ENCODE measurements around the gene KCNQ2.
A peak's percentile ranks its signal among the peaks of the same experiment; 100 is the strongest.

Gene KCNQ2

GRCh38 chr20:63456429-63457284, 15.8 kb downstream of the KCNQ2 start:
- no CpG with 5 or more reads among the region's 40 CpGs for WGBS, 2 donors (ENCODE audit: extremely low coverage in 2 of 2, insufficient read length in 2 of 2, insufficient replicate concordance in 1 of 2)
- no peak for DNase-seq (ENCODE audit: low spot score)

GRCh38 chr20:63455568-63455859, 16.9 kb downstream of the KCNQ2 start:
- H3K27ac ChIP-seq (replicated peaks; ENCODE audit: low read length) = no peak overlapping the region
- no peak overlapping the region for H4K91ac ChIP-seq (ENCODE audit: low read depth, low read length, poor library complexity)
- H4K8ac ChIP-seq (ENCODE audit: low read depth, low read length) = no peak overlapping the region
- H3K4me3 ChIP-seq (ENCODE audit: low read length in 2 of 2) = peak overlapping the region in 1 of 2 donors; percentile 10
- no peak overlapping the region for H2BK12ac ChIP-seq (ENCODE audit: low read length)
- H3K4me2 ChIP-seq (ENCODE audit: insufficient read depth, low read length, poor library complexity, severe bottlenecking) = peak overlapping the region; percentile 23
- no CpG with 5 or more reads among the region's 10 CpGs for WGBS, 2 donors (ENCODE audit: extremely low coverage in 2 of 2, insufficient read length in 2 of 2, insufficient replicate concordance in 1 of 2)
- H3K27me3 ChIP-seq (ENCODE audit: control insufficient read depth in 3 of 3, insufficient read depth in 3 of 3, low read depth in 1 of 3, low read length in 3 of 3) = no peaks in the 10 kb centered on the region
- no peak overlapping the region for H3K14ac ChIP-seq (ENCODE audit: low read length)
- H3K79me1 ChIP-seq (ENCODE audit: low read depth, low read length) = peaks cover 40% of the 10 kb centered on the region
- H3K36me3 ChIP-seq (replicated peaks in 1 of 2; ENCODE audit: control insufficient read depth in 2 of 2, insufficient read depth in 2 of 2, low read length in 2 of 2) = peaks cover 0 to 34% of the 10 kb centered on the region in 2 donors
- no peak overlapping the region for H2AFZ ChIP-seq (ENCODE audit: low read length)
- no peak for DNase-seq (ENCODE audit: low spot score)
- H2BK120ac ChIP-seq (ENCODE audit: low read depth, low read length) = no peak overlapping the region
- H3K9ac ChIP-seq (ENCODE audit: low read depth, low read length, poor library complexity) = no peak overlapping the region
- peak overlapping the region; percentile 92 for H2AK5ac ChIP-seq (ENCODE audit: low read depth, low read length)
- H2BK15ac ChIP-seq (ENCODE audit: low read length) = no peak overlapping the region
- no peak overlapping the region for H3K4ac ChIP-seq (ENCODE audit: low read length)
- no peaks in the 10 kb centered on the region for H3K9me3 ChIP-seq (replicated peaks in 1 of 2; ENCODE audit: control insufficient read depth in 2 of 2, insufficient read depth in 1 of 2, low read depth in 1 of 2, low read length in 2 of 2)
- H3K4me1 ChIP-seq (ENCODE audit: control insufficient read depth in 2 of 2, insufficient read depth in 1 of 2, low read depth in 1 of 2, low read length in 2 of 2) = peaks cover 20 to 38% of the 10 kb centered on the region in 2 donors
- H3K18ac ChIP-seq (ENCODE audit: low read length) = peak overlapping the region; percentile 80
- H2BK5ac ChIP-seq (ENCODE audit: low read length) = no peak overlapping the region
- peak overlapping the region; percentile 97 for H3K23ac ChIP-seq (ENCODE audit: low read depth, low read length, poor library complexity)

More at GRCh38 chr20:63456429-63457284, 15.8 kb downstream of the KCNQ2 start:
- H3K4me2 ChIP-seq (ENCODE audit: insufficient read depth, low read length, poor library complexity, severe bottlenecking) = no peak overlapping the region
- no peak overlapping the region for H3K9ac ChIP-seq (ENCODE audit: low read depth, low read length, poor library complexity)
- H3K27ac ChIP-seq (replicated peaks; ENCODE audit: low read length) = no peak overlapping the region
- no peak overlapping the region for H3K4me3 ChIP-seq (ENCODE audit: low read length in 2 of 2)
- H3K9me3 ChIP-seq (replicated peaks in 1 of 2; ENCODE audit: control insufficient read depth in 2 of 2, insufficient read depth in 1 of 2, low read depth in 1 of 2, low read length in 2 of 2) = no peaks in the 10 kb centered on the region
- H2AFZ ChIP-seq (ENCODE audit: low read length) = no peak overlapping the region
- H2AK5ac ChIP-seq (ENCODE audit: low read depth, low read length) = no peak overlapping the region
- peak overlapping the region; percentile 68 for H3K23ac ChIP-seq (ENCODE audit: low read depth, low read length, poor library complexity)
- H4K8ac ChIP-seq (ENCODE audit: low read depth, low read length) = no peak overlapping the region
- H3K27me3 ChIP-seq (ENCODE audit: control insufficient read depth in 3 of 3, insufficient read depth in 3 of 3, low read depth in 1 of 3, low read length in 3 of 3) = no peaks in the 10 kb centered on the region
- H3K4ac ChIP-seq (ENCODE audit: low read length) = no peak overlapping the region
- peak overlapping the region; percentile 48 for H3K18ac ChIP-seq (ENCODE audit: low read length)
- H3K36me3 ChIP-seq (replicated peaks in 1 of 2; ENCODE audit: control insufficient read depth in 2 of 2, insufficient read depth in 2 of 2, low read length in 2 of 2) = peaks cover 0 to 32% of the 10 kb centered on the region in 2 donors
- no peak overlapping the region for H2BK15ac ChIP-seq (ENCODE audit: low read length)
- H3K4me1 ChIP-seq (ENCODE audit: control insufficient read depth in 2 of 2, insufficient read depth in 1 of 2, low read depth in 1 of 2, low read length in 2 of 2) = peaks cover 20 to 36% of the 10 kb centered on the region in 2 donors
- H3K14ac ChIP-seq (ENCODE audit: low read length) = no peak overlapping the region
- no peak overlapping the region for H2BK5ac ChIP-seq (ENCODE audit: low read length)
- H4K91ac ChIP-seq (ENCODE audit: low read depth, low read length, poor library complexity) = peak overlapping the region; percentile 53
- H3K79me1 ChIP-seq (ENCODE audit: low read depth, low read length) = peaks cover 39% of the 10 kb centered on the region
- no peak overlapping the region for H2BK120ac ChIP-seq (ENCODE audit: low read depth, low read length)
- no peak overlapping the region for H2BK12ac ChIP-seq (ENCODE audit: low read length)

- H3K4me1 ChIP-seq (ENCODE audit: control insufficient read depth in 2 of 2, insufficient read depth in 1 of 2, low read depth in 1 of 2, low read length in 2 of 2) = peaks cover 22 to 41% of the 10 kb centered on the region in 2 donors
- peak overlapping the region; percentile 93 for H2BK5ac ChIP-seq (ENCODE audit: low read length)
- no peaks in the 10 kb centered on the region for H3K27me3 ChIP-seq (ENCODE audit: control insufficient read depth in 3 of 3, insufficient read depth in 3 of 3, low read depth in 1 of 3, low read length in 3 of 3)
- H3K9me3 ChIP-seq (replicated peaks in 1 of 2; ENCODE audit: control insufficient read depth in 2 of 2, insufficient read depth in 1 of 2, low read depth in 1 of 2, low read length in 2 of 2) = no peaks in the 10 kb centered on the region
- peak overlapping the region; percentile 72 for H2BK120ac ChIP-seq (ENCODE audit: low read depth, low read length)
- H3K79me1 ChIP-seq (ENCODE audit: low read depth, low read length) = peaks cover 39% of the 10 kb centered on the region
- peak overlapping the region; percentile 23 for H3K4me2 ChIP-seq (ENCODE audit: insufficient read depth, low read length, poor library complexity, severe bottlenecking)
- peak overlapping the region; percentile 84 for H2BK12ac ChIP-seq (ENCODE audit: low read length)
- H3K18ac ChIP-seq (ENCODE audit: low read length) = peak overlapping the region; percentile 95
- peak overlapping the region; percentile 89 for H3K14ac ChIP-seq (ENCODE audit: low read length)
- H4K8ac ChIP-seq (ENCODE audit: low read depth, low read length) = no peak overlapping the region
- peak overlapping the region; percentile 70 for H3K9ac ChIP-seq (ENCODE audit: low read depth, low read length, poor library complexity)
- peak overlapping the region; percentile 99 for H2AK5ac ChIP-seq (ENCODE audit: low read depth, low read length)
- H2AFZ ChIP-seq (ENCODE audit: low read length) = no peak overlapping the region
- H3K4ac ChIP-seq (ENCODE audit: low read length) = peak overlapping the region; percentile 84
- H3K27ac ChIP-seq (replicated peaks; ENCODE audit: low read length) = no peak overlapping the region
- H2BK15ac ChIP-seq (ENCODE audit: low read length) = peak overlapping the region; percentile 98
- H4K91ac ChIP-seq (ENCODE audit: low read depth, low read length, poor library complexity) = peak overlapping the region; percentile 72
- peak overlapping the region; percentile 97 for H3K23ac ChIP-seq (ENCODE audit: low read depth, low read length, poor library complexity)
- peak overlapping the region in 1 of 2 donors; percentile 36 for H3K4me3 ChIP-seq (ENCODE audit: low read length in 2 of 2)
- no CpG with 5 or more reads among the region's 35 CpGs for WGBS, 2 donors (ENCODE audit: extremely low coverage in 2 of 2, insufficient read length in 2 of 2, insufficient replicate concordance in 1 of 2)
- no peak for DNase-seq (ENCODE audit: low spot score)
- H3K36me3 ChIP-seq (replicated peaks in 1 of 2; ENCODE audit: control insufficient read depth in 2 of 2, insufficient read depth in 2 of 2, low read length in 2 of 2) = peaks cover 0 to 31% of the 10 kb centered on the region in 2 donors
These were observed 17.5 kb downstream of the KCNQ2 start for GRCh38 chr20:63454731-63455567.

All from neuronal stem cell (in vitro differentiated cells).